Smooth muscle cell (in vitro differentiated cells): ENCODE results near the gene NXPE1. TPM values are rescaled to one million over a fixed set of nuclear protein-coding genes. Genes with fewer than 3 reads are reported as not detected.

Experiments
- DNase-seq: peaks from one replicate; lab custom pipeline; 2025; ENCODE audit not compliant: unreplicated experiment; lab: John Stamatoyannopoulos, UW
- H2AFZ ChIP-seq: fragments of 200-600 bp; sonication (generic); 2 replicates; pipeline ENCODE4 v1.6.0; 2016; ENCODE audit warnings: antibody characterized with exemption, low read depth, mild to moderate bottlenecking
- H3F3A ChIP-seq: fragments of 200-600 bp; sonication (generic); 2 replicates; pipeline ENCODE4 v1.6.0; 2017; ENCODE audit warnings: antibody characterized with exemption, low read depth
- H3K27ac ChIP-seq: fragments of 200-600 bp; sonication (generic); 2 replicates; pipeline ENCODE4 v1.5.1; 2016; ENCODE audit warnings: low read depth, mild to moderate bottlenecking
- H3K27me3 ChIP-seq: fragments of 200-600 bp; sonication (generic); 2 replicates; pipeline ENCODE4 v1.6.1; 2016; ENCODE audit warnings: low read depth, mild to moderate bottlenecking
- H3K36me3 ChIP-seq: fragments of 200-600 bp; sonication (generic); 2 replicates; pipeline ENCODE4 v1.5.1; 2016; ENCODE audit warnings: low read depth
- H3K4me1 ChIP-seq: fragments of 200-600 bp; sonication (generic); 2 replicates; pipeline ENCODE4 v1.5.1; 2016; ENCODE audit warnings: low read depth
- H3K4me2 ChIP-seq: fragments of 200-600 bp; sonication (generic); 2 replicates; pipeline ENCODE4 v1.6.0; 2016; ENCODE audit warnings: mild to moderate bottlenecking
- H3K4me3 ChIP-seq: fragments of 200-600 bp; sonication (generic); 2 replicates; pipeline ENCODE4 v1.5.1; 2016; ENCODE audit warnings: mild to moderate bottlenecking
- H3K79me2 ChIP-seq: fragments of 200-600 bp; sonication (generic); 2 replicates; pipeline ENCODE4 v1.6.0; 2016; ENCODE audit warnings: low read depth, mild to moderate bottlenecking
- H3K9ac ChIP-seq: fragments of 200-600 bp; sonication (generic); 2 replicates; pipeline ENCODE4 v1.6.0; 2016; ENCODE audit warnings: low read depth
- H3K9me3 ChIP-seq: fragments of 200-600 bp; sonication (generic); replicated peaks from 2 replicates; pipeline ENCODE4 v1.5.1; 2016; ENCODE audit warnings: low read depth
- H4K20me1 ChIP-seq: fragments of 200-600 bp; sonication (generic); 2 replicates; pipeline ENCODE4 v1.6.0; 2016; ENCODE audit warnings: low read depth
- CTCF ChIP-seq: fragments of 200-600 bp; sonication (generic); IDR thresholded peaks from 2 replicates; pipeline ENCODE4 v1.5.1; 2017; ENCODE audit warnings: borderline replicate concordance, mild to moderate bottlenecking, antibody characterized with exemption; ENCODE audit not compliant: insufficient read depth, poor library complexity, severe bottlenecking
- WGBS: methylation state at CpG from one replicate; pipeline ENCODE4 v1.1.7; 2016; ENCODE audit warnings: low lambda C conversion rate; 5-methylcytosine and 5-hydroxymethylcytosine counted together
- polyA plus RNA-seq: library from polyadenylated mRNA; unstranded; fragments of >200 nt; fragmentation: Nextera tagmentation; extraction: Ambion mirVana; gene quantifications from 2 replicates; pipeline ENCODE4 v1.2.1, GENCODE V29; 2016
- total RNA-seq: library from RNA; depleted of rRNA; stranded (reverse); fragments of >200 nt; gene quantifications from 2 replicates; pipeline ENCODE4 v1.2.3, GENCODE V29; 2014

The NXPE1 gene
- total and polyA plus RNA-seq, 2 experiments from 2014 or later = not detected

DNA sequence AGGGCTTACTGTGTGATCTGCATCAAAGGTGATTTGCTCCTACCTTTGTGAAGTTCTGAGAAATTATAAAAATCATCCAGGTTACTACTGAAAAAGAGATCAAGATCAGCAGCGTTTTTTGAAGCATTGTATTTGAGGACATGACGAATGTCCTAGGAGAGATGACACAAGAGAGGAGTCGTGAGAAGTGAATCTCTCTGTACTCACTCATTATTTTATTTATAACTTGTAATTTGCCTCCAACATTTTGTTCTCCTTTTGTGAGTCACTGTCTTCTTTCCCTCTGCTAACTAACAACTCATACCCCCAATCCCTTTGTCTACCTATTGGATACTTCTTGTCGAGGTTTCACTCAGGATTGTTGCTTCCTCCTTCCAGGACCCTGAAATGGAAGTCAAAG, 8.6 kb downstream of the NXPE1 start:
- no peaks in the 10 kb centered on the region for H4K20me1 ChIP-seq
- WGBS = 93% methylated on average over 4 of the region's 4 CpGs
- no peak overlapping the region for H3K27ac ChIP-seq
- no peaks in the 10 kb centered on the region for H3K9me3 ChIP-seq
- TF ChIP-seq CTCF = no peak
- H3K27me3 ChIP-seq = no peaks in the 10 kb centered on the region
- no peaks in the 10 kb centered on the region for H3K79me2 ChIP-seq
- H3K9ac ChIP-seq = no peak overlapping the region
- no peak for DNase-seq
- H3F3A ChIP-seq = no peaks in the 10 kb centered on the region
- H2AFZ ChIP-seq = no peak overlapping the region
- H3K4me3 ChIP-seq = no peak overlapping the region
- no peaks in the 10 kb centered on the region for H3K36me3 ChIP-seq
- no peak overlapping the region for H3K4me2 ChIP-seq
- no peaks in the 10 kb centered on the region for H3K4me1 ChIP-seq

DNA sequence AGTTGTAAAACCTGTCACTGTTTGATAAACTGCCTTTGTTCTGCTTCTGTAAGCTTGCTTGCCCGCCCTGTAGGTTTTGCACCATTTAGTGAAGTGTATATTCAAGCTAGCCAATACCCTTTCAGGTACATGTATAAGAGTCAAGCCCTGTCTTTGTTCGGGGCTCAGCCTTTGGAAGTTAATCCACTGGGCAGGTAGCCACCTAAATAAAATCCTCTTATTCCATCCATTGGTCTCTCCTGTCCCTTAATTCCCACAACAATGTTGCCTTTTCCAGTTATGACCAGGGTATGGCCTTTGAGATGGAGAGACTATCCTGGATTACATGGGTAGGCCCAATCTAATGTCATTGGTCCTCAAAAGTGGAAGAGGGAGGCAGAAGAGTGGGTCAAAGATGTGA, 34.0 kb downstream of the NXPE1 start:
- Histone ChIP-seq H3K36me3 (no peaks in the 10 kb centered on the region), H3K4me2 (no peak overlapping the region), H3K79me2 (no peaks in the 10 kb centered on the region), H3K9me3 (no peaks in the 10 kb centered on the region), H3K27ac (no peak overlapping the region), H3K9ac (no peak overlapping the region), H2AFZ (no peak overlapping the region), H3F3A (no peaks in the 10 kb centered on the region), H4K20me1 (no peaks in the 10 kb centered on the region), H3K27me3 (no peaks in the 10 kb centered on the region), H3K4me3 (no peak overlapping the region), H3K4me1 (no peaks in the 10 kb centered on the region)
- 83% methylated on average over 2 of the region's 2 CpGs for WGBS
- DNase-seq = no peak
- no peak for TF ChIP-seq CTCF

GRCh38 chr11:114524122-114524521, 35.6 kb downstream of the NXPE1 start:
- Histone ChIP-seq H3K36me3 (no peaks in the 10 kb centered on the region), H3K27me3 (no peaks in the 10 kb centered on the region), H3K27ac (no peak overlapping the region), H3K9me3 (no peaks in the 10 kb centered on the region), H3K9ac (no peak overlapping the region), H3F3A (no peaks in the 10 kb centered on the region), H3K4me1 (no peaks in the 10 kb centered on the region), H3K79me2 (no peaks in the 10 kb centered on the region), H4K20me1 (no peaks in the 10 kb centered on the region), H3K4me2 (no peak overlapping the region), H2AFZ (no peak overlapping the region), H3K4me3 (no peak overlapping the region)
- 90% methylated on average over 1 of the region's 1 CpG for WGBS
- no peak for DNase-seq
- TF ChIP-seq CTCF = no peak

DNA sequence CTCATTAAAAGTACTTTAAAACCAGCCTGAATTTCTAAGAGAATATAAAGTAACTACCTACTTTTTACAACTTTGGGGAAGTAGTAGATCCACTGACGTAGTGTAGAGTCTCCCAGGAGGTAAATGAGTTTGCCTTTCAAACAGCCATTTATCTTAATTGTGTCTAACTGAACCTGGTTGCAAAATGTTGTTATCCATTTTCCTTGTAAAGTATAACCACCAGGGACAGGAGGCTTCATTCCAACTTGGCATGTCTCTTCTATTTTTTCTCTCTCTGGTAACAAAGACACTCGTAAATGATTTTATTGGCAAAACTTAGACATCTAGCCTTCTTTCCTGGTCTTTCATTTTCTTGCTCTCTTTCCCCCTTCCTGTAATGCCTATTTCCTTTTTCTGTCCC, 36.9 kb downstream of the NXPE1 start:
- Histone ChIP-seq H3K9me3 (no peaks in the 10 kb centered on the region), H3K4me3 (no peak overlapping the region), H3K9ac (no peak overlapping the region), H3K27me3 (no peaks in the 10 kb centered on the region), H3K36me3 (no peaks in the 10 kb centered on the region), H2AFZ (no peak overlapping the region), H3K4me2 (no peak overlapping the region), H3K79me2 (no peaks in the 10 kb centered on the region), H3K27ac (no peak overlapping the region), H3K4me1 (no peaks in the 10 kb centered on the region), H3F3A (no peaks in the 10 kb centered on the region), H4K20me1 (no peaks in the 10 kb centered on the region)
- 43% methylated on average over 2 of the region's 2 CpGs for WGBS
- no peak for DNase-seq
- no peak for TF ChIP-seq CTCF
